Lower leg skin (tissue), 3 donors: Measurements from ENCODE around the gene ZDHHC5.

Source experiments
- POLR2A ChIP-seq, 2 donors: fragments of 450-650 bp; IDR thresholded peaks; one replicate each; pipeline ENCODE4 v1.6.1; 2016 to 2017; ENCODE audit warnings: antibody characterized with exemption in 2 of 2, mild to moderate bottlenecking in 1 of 2, moderate library complexity in 1 of 2
- TF ChIP-seq, protein P1 (sequence below), 3 donors: fragments of 450-650 bp; IDR thresholded peaks; one replicate each; pipeline ENCODE4 v1.5.1; 2016; ENCODE audit warnings: antibody characterized with exemption in 3 of 3, mild to moderate bottlenecking in 3 of 3, moderate library complexity in 2 of 3

DNA sequence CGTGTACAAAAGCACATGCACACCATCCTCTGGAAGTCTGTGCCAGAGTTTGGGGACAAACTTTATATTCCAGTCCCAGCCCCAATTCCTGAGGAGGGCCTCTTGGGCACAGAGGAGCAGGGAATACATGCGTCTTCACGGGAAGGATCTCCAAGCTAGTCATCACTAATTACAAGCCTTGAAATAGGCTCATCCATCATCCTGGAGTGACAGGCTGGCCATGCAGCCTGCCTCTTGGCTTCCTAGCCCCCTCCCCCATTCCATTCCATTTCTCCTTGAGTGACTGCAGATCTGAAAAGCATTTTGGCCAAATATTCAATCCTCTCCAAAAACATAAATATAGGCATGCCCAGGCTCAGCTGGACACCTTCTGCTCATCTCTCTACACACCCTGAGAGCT, 45.7 kb upstream of the ZDHHC5 start:
- no peak for TF ChIP-seq POLR2A (IDR thresholded peaks at IDR 0.05)
- TF ChIP-seq, protein P1, sequence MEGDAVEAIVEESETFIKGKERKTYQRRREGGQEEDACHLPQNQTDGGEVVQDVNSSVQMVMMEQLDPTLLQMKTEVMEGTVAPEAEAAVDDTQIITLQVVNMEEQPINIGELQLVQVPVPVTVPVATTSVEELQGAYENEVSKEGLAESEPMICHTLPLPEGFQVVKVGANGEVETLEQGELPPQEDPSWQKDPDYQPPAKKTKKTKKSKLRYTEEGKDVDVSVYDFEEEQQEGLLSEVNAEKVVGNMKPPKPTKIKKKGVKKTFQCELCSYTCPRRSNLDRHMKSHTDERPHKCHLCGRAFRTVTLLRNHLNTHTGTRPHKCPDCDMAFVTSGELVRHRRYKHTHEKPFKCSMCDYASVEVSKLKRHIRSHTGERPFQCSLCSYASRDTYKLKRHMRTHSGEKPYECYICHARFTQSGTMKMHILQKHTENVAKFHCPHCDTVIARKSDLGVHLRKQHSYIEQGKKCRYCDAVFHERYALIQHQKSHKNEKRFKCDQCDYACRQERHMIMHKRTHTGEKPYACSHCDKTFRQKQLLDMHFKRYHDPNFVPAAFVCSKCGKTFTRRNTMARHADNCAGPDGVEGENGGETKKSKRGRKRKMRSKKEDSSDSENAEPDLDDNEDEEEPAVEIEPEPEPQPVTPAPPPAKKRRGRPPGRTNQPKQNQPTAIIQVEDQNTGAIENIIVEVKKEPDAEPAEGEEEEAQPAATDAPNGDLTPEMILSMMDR (IDR thresholded peaks at IDR 0.05) = no peak
